Esophagus squamous epithelium (tissue), 4 donors: ENCODE measurements around the gene GAREM2.

Experiments
- POLR2A ChIP-seq, 4 donors: fragments of 450-650 bp; IDR thresholded peaks; one replicate each; pipeline ENCODE4 v1.6.1; 2017; ENCODE audit warnings: antibody characterized with exemption in 4 of 4, mild to moderate bottlenecking in 4 of 4, moderate library complexity in 3 of 4
- TF ChIP-seq, protein P1 (sequence below), 6 experiments: fragments of 450-650 bp in 4 of 6; fragments of 200-600 bp in 2 of 6; sonication (generic) in 2 of 6; IDR thresholded peaks; one replicate each; pipeline ENCODE4 v1.5.1; 2016 to 2019; ENCODE audit warnings: antibody characterized with exemption in 6 of 6, mild to moderate bottlenecking in 4 of 6, moderate library complexity in 4 of 6

GRCh38 chr2:26168785-26169184, 4.1 kb upstream of the GAREM2 start:
- TF ChIP-seq, protein P1, sequence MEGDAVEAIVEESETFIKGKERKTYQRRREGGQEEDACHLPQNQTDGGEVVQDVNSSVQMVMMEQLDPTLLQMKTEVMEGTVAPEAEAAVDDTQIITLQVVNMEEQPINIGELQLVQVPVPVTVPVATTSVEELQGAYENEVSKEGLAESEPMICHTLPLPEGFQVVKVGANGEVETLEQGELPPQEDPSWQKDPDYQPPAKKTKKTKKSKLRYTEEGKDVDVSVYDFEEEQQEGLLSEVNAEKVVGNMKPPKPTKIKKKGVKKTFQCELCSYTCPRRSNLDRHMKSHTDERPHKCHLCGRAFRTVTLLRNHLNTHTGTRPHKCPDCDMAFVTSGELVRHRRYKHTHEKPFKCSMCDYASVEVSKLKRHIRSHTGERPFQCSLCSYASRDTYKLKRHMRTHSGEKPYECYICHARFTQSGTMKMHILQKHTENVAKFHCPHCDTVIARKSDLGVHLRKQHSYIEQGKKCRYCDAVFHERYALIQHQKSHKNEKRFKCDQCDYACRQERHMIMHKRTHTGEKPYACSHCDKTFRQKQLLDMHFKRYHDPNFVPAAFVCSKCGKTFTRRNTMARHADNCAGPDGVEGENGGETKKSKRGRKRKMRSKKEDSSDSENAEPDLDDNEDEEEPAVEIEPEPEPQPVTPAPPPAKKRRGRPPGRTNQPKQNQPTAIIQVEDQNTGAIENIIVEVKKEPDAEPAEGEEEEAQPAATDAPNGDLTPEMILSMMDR (IDR thresholded peaks at IDR 0.05): no peak
- no peak for TF ChIP-seq POLR2A (IDR thresholded peaks at IDR 0.05)
